GM20000 (cell line): ENCODE data around the gene MIB1.

Source experiments
- DNase-seq: peaks from one replicate; pipeline ENCODE4 v3.0.0; 2012; ENCODE audit warnings: low spot score
- CTCF ChIP-seq: IDR thresholded peaks from 2 replicates; pipeline ENCODE4 v1.5.1; 2012; ENCODE audit warnings: mild to moderate bottlenecking, control low read depth; ENCODE audit errors: extremely low read depth, missing control alignments

The MIB1 gene

GRCh38 chr18:21820811-21821143, 80.2 kb downstream of the MIB1 start:
- TF ChIP-seq CTCF = no peak
- no peak for DNase-seq

GRCh38 chr18:21823848-21824247, 83.3 kb downstream of the MIB1 start:
- TF ChIP-seq CTCF = no peak
- DNase-seq = no peak

GRCh38 chr18:21826196-21826595, 85.6 kb downstream of the MIB1 start:
- TF ChIP-seq CTCF = no peak
- no peak for DNase-seq

GRCh38 chr18:21826641-21827302, 86.2 kb downstream of the MIB1 start:
- no peak for DNase-seq
- no peak for TF ChIP-seq CTCF

GRCh38 chr18:21830532-21830931, 89.9 kb downstream of the MIB1 start:
- DNase-seq = no peak
- TF ChIP-seq CTCF = no peak

- DNase-seq = no peak
- no peak for TF ChIP-seq CTCF
Observed at GRCh38 chr18:21831413-21831831, 90.8 kb downstream of the MIB1 start.

- no peak for TF ChIP-seq CTCF
- no peak for DNase-seq
Observed at GRCh38 chr18:21833604-21834298, 93.2 kb downstream of the MIB1 start.
